GOT3 (cell line): ENCODE results near the gene PRSS2.
"Not testable (repeated sequence)": the region's sequence is repeated elsewhere in the genome, so short reads cannot be mapped to it uniquely, and the experiment has no call there.

Source experiments
- DNase-seq: peaks from one replicate; lab custom pipeline; 2025; ENCODE audit warnings: mixed read lengths; lab: John Stamatoyannopoulos, UW

PRSS2 gene

DNA sequence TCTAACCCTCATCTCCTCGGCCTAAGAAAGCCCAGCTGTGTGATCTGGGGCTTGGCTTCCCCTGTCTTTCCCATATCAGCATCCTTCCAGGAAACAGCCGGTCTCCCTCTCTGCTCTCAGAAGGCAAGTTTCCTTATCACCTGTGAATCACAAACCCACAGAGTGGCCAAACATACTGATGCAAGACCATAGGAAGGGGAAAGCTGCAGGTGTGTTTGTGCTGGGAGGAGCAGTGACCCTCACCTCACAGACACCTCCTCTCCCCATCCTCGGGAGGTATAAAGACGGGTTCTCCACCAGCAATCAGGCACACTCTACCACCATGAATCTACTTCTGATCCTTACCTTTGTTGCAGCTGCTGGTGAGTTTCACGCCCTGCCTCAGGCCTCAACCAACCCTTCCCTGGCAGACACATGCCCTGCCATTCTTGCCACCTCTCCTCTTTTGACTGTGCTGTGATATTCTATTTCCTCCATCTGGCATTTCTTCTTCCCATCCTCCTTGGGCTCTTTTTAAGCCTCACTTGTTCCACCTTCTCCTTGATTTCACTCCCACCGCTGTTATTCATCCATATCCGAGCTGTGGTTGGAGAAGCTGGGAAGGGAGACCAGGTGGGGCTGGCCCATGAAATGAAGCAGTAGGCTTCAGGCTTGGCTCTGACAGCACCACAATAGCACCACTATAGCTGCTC is at the start of gene PRSS2:
Gene PRSS2, plus strand, starts transcription at position 310 of the 692 bp plus-strand sequence. Its CDS starts 13 bp downstream, at position 323.
- no peak for DNase-seq

DNA sequence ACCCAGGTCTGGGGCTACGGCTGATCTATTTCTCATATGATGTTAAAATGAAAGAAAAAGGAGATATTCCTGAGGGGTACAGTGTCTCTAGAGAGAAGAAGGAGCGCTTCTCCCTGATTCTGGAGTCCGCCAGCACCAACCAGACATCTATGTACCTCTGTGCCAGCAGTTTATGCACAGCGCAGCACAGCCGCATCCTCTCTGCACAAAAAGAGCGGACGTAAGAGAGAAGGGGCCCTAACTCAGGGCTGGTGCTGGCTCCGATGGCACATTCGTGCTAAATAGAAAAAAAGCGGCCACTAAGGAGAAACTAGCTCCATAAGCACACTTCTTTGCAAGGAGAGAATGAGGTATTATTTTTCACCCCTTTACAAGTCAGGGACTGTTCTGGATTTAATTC is 49.8 kb upstream of the PRSS2 start:
- DNase-seq = no peak

DNA sequence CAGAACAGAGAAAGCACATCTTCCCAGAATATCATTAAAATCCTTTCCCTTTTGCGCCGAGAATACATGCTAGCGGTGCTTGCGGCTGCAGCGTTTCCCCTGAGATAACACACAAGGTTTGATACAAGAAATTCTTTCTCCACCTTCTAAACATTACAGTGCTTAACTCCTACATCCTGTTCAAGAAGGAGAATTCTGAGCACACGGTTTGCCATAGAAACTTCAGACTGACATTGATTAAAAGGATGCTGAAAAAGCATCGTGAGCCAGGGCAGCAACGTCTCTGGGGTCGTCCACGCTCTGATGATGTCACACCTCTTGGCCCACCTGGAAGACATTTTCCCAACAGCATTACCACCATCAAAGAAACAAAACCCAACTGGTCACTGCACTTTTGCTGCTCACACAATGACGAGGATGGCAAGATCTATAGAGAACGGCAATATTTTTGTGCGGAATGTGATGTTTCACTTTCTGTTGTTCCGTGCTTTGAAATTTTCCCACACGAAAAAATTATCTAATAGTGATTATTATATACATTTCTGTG is 48.4 kb upstream of the PRSS2 start:
- DNase-seq = no peak

DNA sequence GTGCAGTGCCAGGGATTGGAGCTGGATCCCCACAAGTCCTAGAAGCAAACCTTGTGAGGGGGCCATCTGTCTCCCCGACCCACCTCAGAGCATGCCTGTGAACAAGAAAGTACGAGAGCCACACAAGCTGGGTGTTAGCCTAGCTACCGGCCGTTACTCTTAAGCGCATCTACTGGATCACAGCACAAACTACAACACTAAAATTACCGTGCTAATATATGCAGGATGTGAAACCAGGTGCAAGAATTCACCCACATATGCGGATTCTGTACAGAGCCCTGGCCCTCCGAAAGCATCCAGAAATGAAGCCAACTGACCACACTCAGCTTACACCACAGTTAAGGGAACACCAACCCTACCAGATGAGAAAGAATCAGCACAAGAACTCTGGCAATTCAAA is 37.5 kb upstream of the PRSS2 start:
- DNase-seq = no peak

DNA sequence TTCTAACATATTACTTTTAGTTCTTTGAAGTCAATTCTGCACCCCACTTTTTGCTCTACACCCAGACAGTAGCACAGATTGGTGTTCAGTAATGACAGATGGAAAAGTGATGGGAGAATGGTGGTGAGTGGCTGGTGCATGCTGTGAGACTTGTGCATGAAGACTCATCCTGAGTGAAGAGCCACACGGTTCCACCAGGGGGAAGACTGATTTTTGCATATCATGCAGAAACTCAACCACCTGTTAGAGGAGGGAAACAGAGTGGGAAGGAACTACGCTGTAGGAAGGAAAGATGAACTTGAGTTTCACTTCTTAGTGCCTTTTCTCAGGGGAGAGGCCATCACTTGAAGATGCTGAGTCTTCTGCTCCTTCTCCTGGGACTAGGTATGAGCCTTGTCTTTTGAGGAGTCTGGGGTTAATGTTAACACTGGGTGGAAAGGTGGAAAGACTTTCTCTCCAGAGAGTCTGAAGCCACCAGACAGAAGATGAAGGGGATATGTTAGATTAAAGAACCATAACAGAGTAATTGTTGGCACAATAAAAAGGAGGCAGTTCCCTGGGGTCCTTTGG is 30.8 kb upstream of the PRSS2 start:
- no peak for DNase-seq

DNA sequence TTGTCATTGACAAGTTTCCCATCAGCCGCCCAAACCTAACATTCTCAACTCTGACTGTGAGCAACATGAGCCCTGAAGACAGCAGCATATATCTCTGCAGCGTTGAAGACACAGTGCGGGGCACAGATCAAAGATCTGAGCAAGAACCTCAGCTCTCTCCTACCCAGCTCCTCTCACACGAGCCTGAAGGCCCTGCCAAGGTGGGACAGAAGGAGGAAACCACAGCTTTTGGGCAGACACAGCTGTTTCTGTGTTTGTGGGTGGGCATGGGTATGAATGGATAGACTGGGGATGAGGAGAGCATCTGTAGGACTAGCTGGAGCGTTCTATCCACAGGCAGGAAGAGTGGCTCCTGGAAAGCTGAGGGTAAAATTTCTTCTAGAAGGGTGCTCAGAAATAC is 30.0 kb upstream of the PRSS2 start:
- no peak for DNase-seq

DNA sequence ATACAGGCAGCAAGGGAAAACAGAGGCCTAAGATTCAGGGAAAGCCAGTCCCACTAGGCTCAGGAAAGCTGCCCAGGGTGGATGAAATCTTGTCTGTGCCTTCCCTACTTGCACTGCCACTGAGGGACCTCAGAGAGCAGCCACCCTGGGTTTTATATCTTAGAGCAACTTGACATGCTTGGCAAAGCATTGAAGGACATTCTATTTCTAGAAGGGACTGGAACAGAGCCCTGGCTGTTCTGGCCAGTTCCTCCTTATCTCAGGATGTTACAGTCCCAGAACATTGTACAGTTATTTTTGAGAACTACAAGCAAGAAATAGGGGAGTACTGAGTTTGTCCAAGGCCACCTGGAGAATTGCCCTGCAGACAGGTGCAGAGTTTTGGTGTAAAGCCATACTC is 28.8 kb upstream of the PRSS2 start:
- DNase-seq = not testable (repeated sequence)

DNA sequence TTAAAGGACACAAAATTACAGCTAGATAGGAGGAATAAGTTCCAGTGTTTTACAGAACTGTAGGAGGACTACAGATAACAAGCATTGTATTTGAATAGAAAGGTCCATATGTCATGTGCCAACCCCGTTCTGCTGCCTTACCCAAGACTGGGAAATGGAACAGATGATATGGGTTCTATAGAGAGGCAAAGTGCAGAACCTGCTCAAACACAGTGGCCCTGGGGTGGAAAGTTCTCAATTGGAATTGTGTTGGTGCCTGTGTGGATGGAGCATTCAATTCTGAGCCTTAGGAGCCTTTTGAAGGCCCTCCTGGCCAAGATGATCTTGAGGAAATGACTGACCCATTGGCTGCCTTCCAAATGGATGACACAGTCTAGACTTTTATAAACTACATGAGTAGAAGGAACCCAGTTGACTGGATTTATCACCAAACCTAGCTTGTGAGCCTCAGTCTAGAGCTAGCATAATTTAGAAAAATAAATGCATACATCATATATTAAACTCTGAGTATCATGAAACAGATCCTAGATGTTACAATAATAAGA is 25.6 kb upstream of the PRSS2 start:
- DNase-seq = no peak

DNA sequence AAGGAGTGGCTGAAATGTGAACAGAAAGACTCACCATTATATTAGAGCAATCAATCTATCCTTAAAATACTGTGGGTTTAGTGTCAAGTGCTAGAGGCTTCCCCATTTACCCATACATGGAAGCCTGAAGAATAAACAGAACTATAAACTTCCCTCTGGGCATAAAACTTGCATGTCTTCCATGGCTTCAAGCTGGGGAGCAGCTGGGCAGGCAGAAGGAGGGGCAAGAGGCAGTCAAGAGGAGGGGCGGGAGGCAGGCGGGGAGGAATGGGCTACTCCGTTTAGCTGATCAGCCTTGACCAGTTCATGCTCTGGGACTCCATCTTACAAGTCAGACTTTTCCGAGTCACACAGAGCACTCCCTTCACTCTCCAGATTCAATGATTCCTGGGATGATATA is 25.0 kb upstream of the PRSS2 start:
- no peak for DNase-seq

DNA sequence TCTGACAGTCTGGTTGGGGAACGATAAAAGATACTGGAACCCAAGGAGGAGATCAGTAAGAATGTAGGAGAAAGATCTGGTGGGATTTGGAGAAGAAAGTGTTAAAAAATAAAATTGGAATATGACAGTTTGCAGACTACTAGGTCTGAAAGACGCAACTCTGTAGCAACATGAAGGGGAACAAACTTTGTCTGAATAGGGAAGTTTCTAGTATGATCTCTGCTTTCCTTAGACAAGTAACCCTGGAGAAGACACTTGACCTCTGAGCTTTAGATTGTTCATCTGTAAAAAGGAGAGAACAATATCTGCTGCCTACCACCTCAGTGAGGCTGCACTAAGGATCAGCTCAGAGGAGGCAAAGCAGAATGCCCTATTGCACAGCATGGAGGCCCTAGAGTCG is 24.5 kb upstream of the PRSS2 start:
- no peak for DNase-seq

DNA sequence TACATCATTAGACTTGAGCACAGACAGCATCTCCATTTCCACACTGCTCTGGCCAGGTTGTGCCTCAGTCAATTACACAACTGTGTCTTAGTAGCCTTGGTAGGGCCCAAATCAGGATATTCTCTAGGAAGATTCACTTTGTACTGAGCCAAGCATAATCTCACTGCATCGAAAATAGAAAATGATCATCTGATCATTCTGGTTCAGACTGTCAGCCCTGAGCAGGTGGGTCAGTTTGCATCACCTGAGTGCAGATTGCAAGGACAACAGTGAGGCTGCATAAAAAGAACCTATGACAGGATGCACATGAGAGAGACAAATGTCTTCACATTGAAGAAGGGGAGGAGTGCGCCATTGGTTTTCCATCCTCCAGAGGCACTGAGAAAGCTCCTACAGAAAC is 22.4 kb upstream of the PRSS2 start:
- DNase-seq = not testable (repeated sequence)

DNA sequence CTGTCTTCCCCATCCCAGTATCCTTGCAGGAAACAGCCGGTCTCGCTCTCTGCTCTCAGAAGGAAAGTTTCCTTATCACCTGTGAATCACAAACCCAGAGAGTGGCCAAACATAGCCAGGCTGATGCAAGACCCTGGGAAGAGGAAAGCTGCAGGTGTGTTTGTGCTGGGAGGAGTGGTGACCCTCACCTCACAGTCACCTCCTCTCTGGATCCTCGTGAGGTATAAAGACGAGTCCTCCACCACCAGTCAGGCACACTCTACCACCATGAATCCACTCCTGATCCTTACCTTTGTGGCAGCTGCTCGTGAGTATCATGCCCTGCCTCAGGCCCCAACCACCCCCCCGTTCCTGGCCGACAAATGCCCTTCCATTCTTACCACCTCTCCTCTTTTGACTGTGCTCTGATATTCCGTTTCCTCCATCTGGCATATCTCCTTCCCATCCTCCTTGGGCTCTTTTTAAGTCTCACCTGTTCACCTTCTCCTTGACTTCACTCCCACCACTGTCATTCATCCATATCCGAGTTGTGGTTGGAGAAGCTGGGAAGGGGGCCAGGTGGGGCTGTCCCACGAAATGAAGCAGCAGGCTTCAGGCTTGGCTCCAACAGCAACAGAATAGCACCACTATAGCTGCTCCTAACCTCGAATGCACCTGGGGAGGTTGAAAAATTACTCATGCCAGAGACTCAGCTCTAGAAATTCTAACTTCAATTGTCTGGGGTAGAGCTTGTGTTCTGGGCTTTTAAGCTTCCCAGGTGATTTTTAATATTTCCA is 21.4 kb upstream of the PRSS2 start, which contains the start of gene PRSS1:
Gene PRSS1, plus strand, starts transcription at position 255 of the 776 bp plus-strand sequence. Its CDS starts 13 bp downstream, at position 268.
- DNase-seq = no peak

DNA sequence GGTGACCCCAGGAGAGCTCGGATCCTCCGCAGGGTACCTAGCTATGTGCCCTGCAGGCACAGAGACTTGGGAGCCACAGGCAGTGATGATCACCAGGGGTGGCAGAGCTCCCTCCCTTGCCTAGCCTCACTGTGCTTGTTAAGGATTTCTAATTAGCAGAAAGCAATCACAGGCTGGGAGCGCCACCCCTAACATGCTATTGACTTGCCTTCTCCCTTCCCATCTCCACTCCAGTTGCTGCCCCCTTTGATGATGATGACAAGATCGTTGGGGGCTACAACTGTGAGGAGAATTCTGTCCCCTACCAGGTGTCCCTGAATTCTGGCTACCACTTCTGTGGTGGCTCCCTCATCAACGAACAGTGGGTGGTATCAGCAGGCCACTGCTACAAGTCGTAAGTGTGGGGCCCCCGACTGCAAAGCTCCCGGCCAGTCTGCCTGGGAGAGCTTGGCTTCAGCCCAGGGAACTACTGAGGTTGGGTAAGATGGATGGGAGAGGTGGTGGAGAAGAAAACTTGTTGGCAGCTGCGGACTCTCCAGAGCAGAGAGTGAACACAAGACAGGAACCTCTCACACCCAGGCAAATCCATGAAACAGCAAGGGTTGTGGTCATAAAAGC is 20.3 kb upstream of the PRSS2 start:
- no peak for DNase-seq

DNA sequence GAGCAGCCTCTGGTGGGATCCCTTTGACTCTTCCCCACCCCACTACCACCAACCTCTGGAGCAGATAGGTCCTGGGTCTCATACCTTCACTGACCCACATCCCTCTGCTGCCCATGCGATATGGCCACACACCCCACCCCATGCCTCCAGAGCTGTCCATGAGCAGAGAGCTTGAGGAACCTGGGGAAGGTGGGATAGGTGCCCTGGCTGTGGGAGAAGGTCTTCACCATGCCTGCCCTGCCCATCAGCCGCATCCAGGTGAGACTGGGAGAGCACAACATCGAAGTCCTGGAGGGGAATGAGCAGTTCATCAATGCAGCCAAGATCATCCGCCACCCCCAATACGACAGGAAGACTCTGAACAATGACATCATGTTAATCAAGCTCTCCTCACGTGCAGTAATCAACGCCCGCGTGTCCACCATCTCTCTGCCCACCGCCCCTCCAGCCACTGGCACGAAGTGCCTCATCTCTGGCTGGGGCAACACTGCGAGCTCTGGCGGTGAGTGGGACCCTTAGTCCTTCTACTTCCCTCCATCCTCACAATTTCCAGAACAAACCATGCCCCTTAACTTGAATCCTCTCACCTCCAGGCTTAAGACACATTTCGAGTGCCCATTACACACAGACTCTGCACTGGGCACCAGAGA is 19.1 kb upstream of the PRSS2 start:
- DNase-seq = not testable (repeated sequence)

DNA sequence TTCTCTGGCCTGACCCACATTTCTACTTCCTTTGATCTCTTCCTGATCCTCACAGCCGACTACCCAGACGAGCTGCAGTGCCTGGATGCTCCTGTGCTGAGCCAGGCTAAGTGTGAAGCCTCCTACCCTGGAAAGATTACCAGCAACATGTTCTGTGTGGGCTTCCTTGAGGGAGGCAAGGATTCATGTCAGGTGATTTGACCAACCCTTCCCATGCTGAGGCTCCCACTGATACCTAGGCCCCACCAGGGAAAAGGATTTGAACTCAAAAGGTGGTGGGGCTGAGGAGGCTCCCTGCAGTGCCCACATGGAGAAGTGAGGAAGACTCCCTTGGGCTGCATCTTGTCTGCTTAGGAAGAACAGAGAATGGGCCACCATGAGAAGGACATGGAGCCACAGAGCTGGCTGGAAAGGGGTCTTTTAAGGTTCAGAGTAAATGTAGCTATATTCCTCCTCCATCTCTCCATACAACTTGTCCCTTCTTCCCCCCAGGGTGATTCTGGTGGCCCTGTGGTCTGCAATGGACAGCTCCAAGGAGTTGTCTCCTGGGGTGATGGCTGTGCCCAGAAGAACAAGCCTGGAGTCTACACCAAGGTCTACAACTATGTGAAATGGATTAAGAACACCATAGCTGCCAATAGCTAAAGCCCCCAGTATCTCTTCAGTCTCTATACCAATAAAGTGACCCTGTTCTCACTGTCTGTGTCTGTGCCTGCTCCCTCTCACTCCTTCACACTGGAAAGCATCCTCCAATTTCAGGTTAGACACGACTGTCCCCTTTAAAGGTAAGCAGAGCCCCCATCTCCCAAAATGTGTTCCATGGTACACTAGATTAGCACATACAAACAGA is 18.2 kb upstream of the PRSS2 start:
- no peak for DNase-seq

DNA sequence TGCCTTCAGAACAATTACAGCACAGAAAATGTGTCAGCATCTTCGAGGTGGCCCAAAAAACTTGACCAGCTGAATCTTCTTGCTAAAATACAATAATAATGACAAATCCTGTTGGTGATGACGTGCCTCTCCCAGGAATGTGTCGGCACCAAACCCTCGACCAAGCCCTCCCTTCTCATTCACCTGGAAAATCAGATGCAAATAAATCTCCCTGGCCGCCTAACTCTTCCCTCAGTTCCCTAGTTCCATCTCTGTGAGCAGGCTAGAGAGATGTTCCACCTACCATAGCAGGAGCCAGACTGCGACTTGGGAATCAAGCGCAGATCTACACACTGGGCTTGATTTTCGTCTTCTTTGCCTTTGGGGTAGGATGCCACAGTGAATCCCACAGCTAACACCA is 17.4 kb upstream of the PRSS2 start:
- DNase-seq = no peak

DNA sequence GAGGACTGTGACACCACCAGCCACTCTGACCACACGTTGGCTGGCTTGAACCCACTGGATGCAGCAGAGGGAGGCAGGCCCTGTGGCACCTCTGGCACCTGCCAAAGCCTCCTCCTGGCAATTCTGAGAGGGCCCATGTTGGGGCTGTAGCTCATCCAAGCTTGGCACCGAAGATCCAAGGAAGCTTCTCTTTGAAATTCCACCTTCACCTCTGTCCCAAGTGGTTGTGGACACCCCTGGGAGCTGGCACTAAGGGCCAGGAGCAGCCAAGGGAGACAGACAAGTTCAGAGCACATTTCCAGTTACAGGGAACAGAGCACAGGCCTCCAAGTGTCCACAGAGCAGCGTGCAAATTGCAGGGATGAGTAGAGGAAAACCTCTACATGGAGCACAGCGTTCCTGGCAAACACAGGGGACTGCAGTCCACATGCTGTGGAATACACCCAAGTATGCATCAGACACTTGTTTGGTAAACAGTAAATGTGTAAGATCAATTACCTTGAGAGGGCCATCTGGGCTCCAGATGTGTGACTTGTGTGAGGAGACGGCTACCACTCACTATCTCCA is 16.8 kb upstream of the PRSS2 start:
- DNase-seq = not testable (repeated sequence)

DNA sequence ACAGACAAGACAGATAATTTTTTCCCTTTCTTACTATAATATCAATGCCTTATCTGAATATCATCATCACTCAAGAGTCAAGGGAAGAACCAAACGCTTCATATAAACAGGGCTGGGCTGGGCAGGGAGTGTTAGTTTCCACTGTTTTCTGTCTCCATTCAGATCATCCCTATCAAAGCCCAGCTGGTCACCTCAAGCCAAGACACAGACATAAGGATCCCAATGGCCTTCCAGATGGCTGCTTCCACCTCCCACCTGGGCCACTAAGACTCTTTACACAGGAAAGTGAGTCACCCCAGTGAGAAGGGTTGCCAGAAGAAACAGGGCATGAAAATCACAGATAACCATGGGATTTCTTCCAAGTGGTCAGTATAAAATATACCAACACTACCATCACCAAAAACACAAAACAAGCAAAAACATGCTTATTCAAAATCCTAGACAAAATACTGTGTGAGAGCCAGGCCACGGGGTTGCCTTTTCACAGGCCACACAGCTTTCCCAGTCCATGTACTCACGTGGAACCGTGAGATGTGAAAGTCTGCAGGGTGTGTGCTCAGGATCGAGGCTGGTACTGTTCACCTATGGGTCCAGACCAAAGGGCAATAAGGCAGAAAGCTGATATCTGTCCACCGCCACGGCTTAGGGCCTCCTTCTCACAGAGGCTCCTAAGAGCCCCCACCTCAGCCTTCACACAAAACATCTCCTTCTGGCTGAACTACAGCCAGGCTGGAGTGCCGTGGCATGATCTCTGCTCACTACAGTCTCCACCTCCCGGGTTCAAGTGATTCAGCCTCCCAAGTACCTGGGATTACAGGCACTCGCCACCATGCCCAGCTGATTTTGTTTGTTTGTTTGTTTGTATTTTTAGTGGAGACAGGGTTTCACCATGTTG is 15.8 kb upstream of the PRSS2 start:
- DNase-seq = no peak

DNA sequence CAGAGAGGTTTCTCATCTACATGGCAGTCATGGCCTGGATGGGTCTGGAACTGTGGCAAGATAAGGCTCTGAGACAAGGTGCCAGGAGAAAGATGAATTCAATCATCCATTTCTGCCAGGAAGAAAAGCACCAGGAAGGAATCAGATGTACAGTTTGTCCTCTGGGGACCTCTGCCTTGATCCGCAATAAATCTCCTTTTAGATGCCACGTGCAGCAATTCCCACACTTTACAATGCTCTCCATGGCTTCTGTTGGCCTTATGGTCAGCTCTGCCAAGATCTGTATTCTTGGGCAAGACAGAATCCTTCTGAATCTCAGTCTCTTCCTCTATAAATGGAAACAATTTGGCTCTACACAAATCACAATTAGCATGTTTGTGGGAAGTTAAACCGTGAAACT is 12.5 kb upstream of the PRSS2 start:
- DNase-seq = not testable (repeated sequence)
